ES-I3 (cell line): Measurements from ENCODE around the gene OLFM3.
A peak's percentile ranks its signal among the peaks of the same experiment; 100 is the strongest.

Experiments
- H3K36me3 ChIP-seq: 2 replicates; pipeline ENCODE4 v1.6.1; 2013; ENCODE audit warnings: mild to moderate bottlenecking, low read length, control low read depth, moderate library complexity; ENCODE audit not compliant: insufficient read depth
- H3K4me1 ChIP-seq: 2 replicates; pipeline ENCODE4 v1.6.1; 2013; ENCODE audit warnings: mild to moderate bottlenecking, control low read depth, low read length; ENCODE audit not compliant: insufficient read depth
- H3K9ac ChIP-seq: 2 replicates; pipeline ENCODE4 v1.6.1; 2013; ENCODE audit warnings: low read depth, mild to moderate bottlenecking, low read length, moderate library complexity
- H3K9me3 ChIP-seq: 2 replicates; pipeline ENCODE4 v1.6.1; 2013; ENCODE audit warnings: mild to moderate bottlenecking, low read length, moderate library complexity; ENCODE audit not compliant: control insufficient read depth, insufficient read depth

Gene OLFM3

GRCh38 chr1:101852936-101853335 is 143.8 kb downstream of the OLFM3 start:
- Histone ChIP-seq H3K9me3 (no peaks in the 10 kb centered on the region), H3K9ac (no peak overlapping the region), H3K4me1 (no peaks in the 10 kb centered on the region), H3K36me3 (no peaks in the 10 kb centered on the region)

- Histone ChIP-seq H3K4me1 (peaks cover 3% of the 10 kb centered on the region; the same call in 1 of the 2 replicates), H3K9ac (no peak overlapping the region), H3K36me3 (no peaks in the 10 kb centered on the region), H3K9me3 (no peaks in the 10 kb centered on the region)
Measured at GRCh38 chr1:101849356-101849755, 147.4 kb downstream of the OLFM3 start.

GRCh38 chr1:101847626-101848025 is 149.1 kb downstream of the OLFM3 start:
- Histone ChIP-seq H3K9ac (no peak overlapping the region), H3K4me1 (peaks cover 8% of the 10 kb centered on the region; the same call in 1 of the 2 replicates), H3K36me3 (no peaks in the 10 kb centered on the region), H3K9me3 (no peaks in the 10 kb centered on the region)

GRCh38 chr1:101846820-101847219 is 149.9 kb downstream of the OLFM3 start:
- H3K36me3 ChIP-seq: no peaks in the 10 kb centered on the region
- no peaks in the 10 kb centered on the region for H3K9me3 ChIP-seq
- peak overlapping the region; percentile 41; the same call in 1 of the 2 replicates for H3K9ac ChIP-seq
- H3K4me1 ChIP-seq: peaks cover 8% of the 10 kb centered on the region; the same call in 1 of the 2 replicates

GRCh38 chr1:101843160-101843559 is 153.6 kb downstream of the OLFM3 start:
- no peaks in the 10 kb centered on the region for H3K36me3 ChIP-seq
- no peaks in the 10 kb centered on the region for H3K9me3 ChIP-seq
- peaks cover 8% of the 10 kb centered on the region; the same call in 1 of the 2 replicates for H3K4me1 ChIP-seq
- no peak overlapping the region for H3K9ac ChIP-seq

- Histone ChIP-seq H3K9ac (no peak overlapping the region), H3K4me1 (peaks cover 8% of the 10 kb centered on the region; the same call in 1 of the 2 replicates), H3K9me3 (no peaks in the 10 kb centered on the region), H3K36me3 (no peaks in the 10 kb centered on the region)
Measured at GRCh38 chr1:101841824-101842223, 154.9 kb downstream of the OLFM3 start.

GRCh38 chr1:101835988-101836387 is 160.7 kb downstream of the OLFM3 start:
- Histone ChIP-seq H3K9me3 (no peaks in the 10 kb centered on the region), H3K4me1 (no peaks in the 10 kb centered on the region), H3K36me3 (no peaks in the 10 kb centered on the region), H3K9ac (no peak overlapping the region)

GRCh38 chr1:101833312-101833711 is 163.4 kb downstream of the OLFM3 start:
- no peak overlapping the region for H3K9ac ChIP-seq
- no peaks in the 10 kb centered on the region for H3K36me3 ChIP-seq
- H3K4me1 ChIP-seq: no peaks in the 10 kb centered on the region
- no peaks in the 10 kb centered on the region for H3K9me3 ChIP-seq

- no peaks in the 10 kb centered on the region for H3K9me3 ChIP-seq
- H3K4me1 ChIP-seq: no peaks in the 10 kb centered on the region
- no peak overlapping the region for H3K9ac ChIP-seq
- H3K36me3 ChIP-seq: no peaks in the 10 kb centered on the region
Measured at GRCh38 chr1:101826416-101826815, 170.3 kb downstream of the OLFM3 start.

GRCh38 chr1:101820071-101820470 is 176.7 kb downstream of the OLFM3 start:
- Histone ChIP-seq H3K36me3 (no peaks in the 10 kb centered on the region), H3K9me3 (no peaks in the 10 kb centered on the region), H3K4me1 (no peaks in the 10 kb centered on the region)

GRCh38 chr1:101816262-101816661 is 180.5 kb downstream of the OLFM3 start:
- Histone ChIP-seq H3K36me3 (no peaks in the 10 kb centered on the region), H3K4me1 (no peaks in the 10 kb centered on the region), H3K9me3 (no peaks in the 10 kb centered on the region), H3K9ac (no peak overlapping the region)

More at GRCh38 chr1:101820071-101820470, 176.7 kb downstream of the OLFM3 start:
- H3K9ac ChIP-seq: no peak overlapping the region

- no peaks in the 10 kb centered on the region for H3K9me3 ChIP-seq
- H3K4me1 ChIP-seq: no peaks in the 10 kb centered on the region
- no peaks in the 10 kb centered on the region for H3K36me3 ChIP-seq
Measured at GRCh38 chr1:101798417-101798816, 198.3 kb downstream of the OLFM3 start.

GRCh38 chr1:101797722-101798121 is 199.0 kb downstream of the OLFM3 start:
- Histone ChIP-seq H3K9ac (no peak overlapping the region), H3K4me1 (no peaks in the 10 kb centered on the region), H3K36me3 (no peaks in the 10 kb centered on the region), H3K9me3 (no peaks in the 10 kb centered on the region)

More at GRCh38 chr1:101798417-101798816, 198.3 kb downstream of the OLFM3 start:
- no peak overlapping the region for H3K9ac ChIP-seq

GRCh38 chr1:101781201-101781831 is 215.4 kb downstream of the OLFM3 start:
- H3K36me3 ChIP-seq: no peaks in the 10 kb centered on the region
- no peaks in the 10 kb centered on the region for H3K4me1 ChIP-seq
- H3K9me3 ChIP-seq: no peaks in the 10 kb centered on the region
- no peak overlapping the region for H3K9ac ChIP-seq

GRCh38 chr1:101769520-101769919 is 227.2 kb downstream of the OLFM3 start:
- Histone ChIP-seq H3K9me3 (no peaks in the 10 kb centered on the region), H3K9ac (no peak overlapping the region), H3K36me3 (no peaks in the 10 kb centered on the region), H3K4me1 (peaks cover under 1% of the 10 kb centered on the region; the same call in 1 of the 2 replicates)
